ENCODE data around the gene JMJD8.

DNA sequence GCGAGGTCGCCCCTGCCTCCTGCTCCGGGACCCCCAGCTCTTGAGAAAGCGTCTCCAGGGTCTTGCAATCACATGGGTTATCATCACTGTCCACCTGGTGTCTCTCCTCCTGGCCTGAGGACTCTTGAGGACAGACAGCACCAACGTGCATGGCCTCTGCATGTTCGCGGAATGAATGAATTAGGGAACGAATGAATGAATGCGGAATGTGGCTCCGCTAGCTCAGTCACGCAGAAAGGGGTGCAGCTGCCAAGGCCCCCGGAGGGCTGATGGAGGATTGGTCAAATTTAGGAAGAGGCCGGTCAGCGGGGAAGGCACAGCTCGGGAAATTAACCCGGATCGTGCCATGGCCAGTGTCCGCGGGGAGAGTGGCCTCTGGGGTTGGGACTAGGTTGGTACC lies 18.2 kb upstream of the JMJD8 start:
- TF ChIP-seq CTCF (IDR thresholded peaks at IDR 0.05; ENCODE audit: insufficient read depth, low read length) (no peak), GABPA (IDR thresholded peaks at IDR 0.05; ENCODE audit: low read depth) (no peak), POLR2AphosphoS5 (IDR thresholded peaks at IDR 0.05; ENCODE audit: low read depth) (no peak), REST (IDR thresholded peaks at IDR 0.05; ENCODE audit: insufficient replicate concordance, low read depth) (no peak)
